Ishikawa (cell line): ENCODE results near the gene C4B.

Experiments used
- CEBPB ChIP-seq: IDR thresholded peaks from 2 replicates; pipeline ENCODE4 v1.6.1; 2012
- CREB1 ChIP-seq: IDR thresholded peaks from 2 replicates; pipeline ENCODE4 v1.6.1; 2012; ENCODE audit warnings: low read depth
- EGR1 ChIP-seq: IDR thresholded peaks from 2 replicates; pipeline ENCODE4 v1.6.1; 2012
- EP300 ChIP-seq: IDR thresholded peaks from 2 replicates; pipeline ENCODE4 v1.6.1; 2012; ENCODE audit warnings: borderline replicate concordance
- FOXM1 ChIP-seq: IDR thresholded peaks from 2 replicates; pipeline ENCODE4 v1.6.1; 2012; ENCODE audit warnings: low read depth, borderline replicate concordance
- NFIC ChIP-seq: IDR thresholded peaks from 2 replicates; pipeline ENCODE4 v1.6.1; 2012
- RAD21 ChIP-seq: IDR thresholded peaks from 2 replicates; pipeline ENCODE4 v1.6.1; 2012; ENCODE audit warnings: low read depth
- REST ChIP-seq: IDR thresholded peaks from 2 replicates; pipeline ENCODE4 v1.6.1; 2012; ENCODE audit warnings: low read depth, mild to moderate bottlenecking
- TAF1 ChIP-seq: IDR thresholded peaks from 2 replicates; pipeline ENCODE4 v1.6.1; 2012; ENCODE audit warnings: low read depth, mild to moderate bottlenecking
- TEAD4 ChIP-seq: IDR thresholded peaks from 2 replicates; pipeline ENCODE4 v1.6.1; 2012
- TF ChIP-seq, protein P1 (sequence below): IDR thresholded peaks from 2 replicates; pipeline ENCODE4 v1.6.1; 2012
- TF ChIP-seq, protein P2 (sequence below): IDR thresholded peaks from 2 replicates; pipeline ENCODE4 v1.6.1; 2012

DNA sequence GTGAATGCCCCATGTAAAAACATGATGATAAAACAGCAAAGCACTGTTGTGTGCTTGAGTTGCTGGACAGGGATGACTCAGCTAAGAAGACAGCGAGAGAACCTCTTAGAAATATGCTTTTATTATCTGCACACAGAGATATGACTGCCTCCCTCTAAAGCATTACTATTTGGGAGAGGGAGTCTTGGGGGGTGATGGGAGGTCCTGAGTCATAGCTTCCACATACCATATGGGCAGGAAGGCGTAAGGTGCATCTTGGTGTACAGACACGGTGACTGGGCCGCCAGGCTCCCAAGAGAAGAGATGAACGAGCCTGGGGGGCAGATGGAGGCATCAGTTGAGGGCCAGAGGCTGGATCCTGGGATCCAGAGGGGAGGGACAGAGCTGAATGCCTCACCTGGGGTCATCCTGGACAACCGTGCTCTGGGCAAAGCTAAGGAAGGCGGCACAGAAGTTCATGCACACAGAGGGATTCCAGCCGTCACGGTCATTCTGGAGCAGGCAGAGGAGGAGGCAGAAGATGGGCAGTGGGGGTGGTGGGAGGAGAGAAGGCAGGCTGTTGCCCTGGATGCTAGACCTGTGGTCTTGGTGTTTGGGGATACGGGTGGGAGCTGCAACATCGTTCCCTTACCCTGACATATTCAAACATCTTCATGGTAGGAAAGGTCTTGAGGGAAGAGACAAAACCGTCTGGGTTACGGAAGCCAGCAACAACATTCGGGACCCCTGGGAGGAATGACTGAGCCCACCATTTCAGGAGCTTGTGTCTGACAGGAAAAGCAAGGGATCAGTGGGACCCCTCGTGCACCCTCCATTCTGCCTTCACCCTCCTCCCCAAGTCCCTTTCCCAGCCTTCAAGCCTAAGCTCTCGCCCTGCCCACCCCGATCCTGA is 44.6 kb upstream of the C4B start:
- TF ChIP-seq TAF1 (no peak), RAD21 (no peak), EP300 (no peak), FOXM1 (no peak), CREB1 (no peak), CEBPB (no peak), REST (no peak), TEAD4 (no peak), NFIC (no peak), EGR1 (no peak)
- TF ChIP-seq, protein P1, sequence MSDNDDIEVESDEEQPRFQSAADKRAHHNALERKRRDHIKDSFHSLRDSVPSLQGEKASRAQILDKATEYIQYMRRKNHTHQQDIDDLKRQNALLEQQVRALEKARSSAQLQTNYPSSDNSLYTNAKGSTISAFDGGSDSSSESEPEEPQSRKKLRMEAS: no peak
- TF ChIP-seq, protein P2, sequence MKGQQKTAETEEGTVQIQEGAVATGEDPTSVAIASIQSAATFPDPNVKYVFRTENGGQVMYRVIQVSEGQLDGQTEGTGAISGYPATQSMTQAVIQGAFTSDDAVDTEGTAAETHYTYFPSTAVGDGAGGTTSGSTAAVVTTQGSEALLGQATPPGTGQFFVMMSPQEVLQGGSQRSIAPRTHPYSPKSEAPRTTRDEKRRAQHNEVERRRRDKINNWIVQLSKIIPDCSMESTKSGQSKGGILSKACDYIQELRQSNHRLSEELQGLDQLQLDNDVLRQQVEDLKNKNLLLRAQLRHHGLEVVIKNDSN: no peak
